Stimulated activated CD8-positive, alpha-beta memory T cell treated with anti-CD3 and anti-CD28 coated beads, Interleukin-4, amount 100 ng/mL, for 48 hours (primary cell): ENCODE results near the gene HMX1.

Experiments used
- DNase-seq: peaks from one replicate; pipeline ENCODE4 v3.0.0-alpha.2; 2020

Gene HMX1

GRCh38 chr4:8867624-8868320 is 3.9 kb downstream of the HMX1 start:
- no peak for DNase-seq

- no peak for DNase-seq
Measured at GRCh38 chr4:8866828-8867623, 4.6 kb downstream of the HMX1 start.

DNA sequence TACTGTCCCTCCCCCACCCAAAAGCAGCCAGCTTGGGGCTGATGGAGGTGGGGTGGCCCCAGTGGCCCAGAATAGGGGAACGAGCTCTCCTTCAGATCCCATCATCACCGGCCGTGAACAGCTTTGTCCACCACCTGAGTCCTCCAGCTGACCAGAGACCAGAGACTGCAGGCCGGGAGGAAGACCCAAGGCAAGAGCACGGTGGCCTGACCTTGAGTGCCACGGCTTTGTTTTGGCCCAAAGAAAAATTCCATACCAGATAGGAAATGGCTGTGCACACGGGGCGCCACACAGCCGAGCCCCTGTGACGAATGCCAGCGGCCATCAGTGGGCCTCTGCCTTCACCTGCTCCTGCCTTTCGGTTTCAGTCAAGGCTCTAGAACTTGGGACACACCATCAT is 5.2 kb downstream of the HMX1 start:
- DNase-seq, result no peak

DNA sequence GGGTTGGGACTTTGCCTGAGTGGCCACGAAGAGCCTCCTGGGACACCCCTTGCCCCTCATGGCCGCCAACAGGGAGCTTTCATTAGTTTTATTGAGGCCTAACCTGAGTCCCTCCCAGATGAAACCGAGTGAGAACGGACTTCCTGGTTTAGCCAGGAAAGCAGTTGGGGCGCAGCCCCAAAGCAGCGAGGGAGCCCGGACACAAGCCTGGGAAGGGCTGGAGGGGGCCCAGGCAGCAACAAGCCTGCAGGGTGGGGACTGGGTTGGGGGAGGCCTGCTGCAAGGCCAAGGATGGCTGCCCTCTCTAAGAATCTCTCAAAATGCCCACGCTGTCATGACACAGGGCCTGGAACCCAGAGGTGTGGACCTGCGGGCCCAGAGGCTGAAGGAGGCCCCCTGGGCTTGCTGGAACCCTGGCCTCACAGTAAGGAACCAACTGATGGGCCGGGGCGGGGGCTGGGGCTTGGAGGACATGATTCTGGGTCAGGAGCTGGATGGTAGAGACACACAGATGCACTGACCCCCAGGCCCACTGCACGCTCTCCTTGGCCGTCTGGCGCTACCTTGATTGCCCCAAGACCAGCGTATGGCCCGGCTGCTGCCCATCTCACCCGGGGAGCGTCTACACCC is 5.8 kb downstream of the HMX1 start:
- no peak for DNase-seq

DNA sequence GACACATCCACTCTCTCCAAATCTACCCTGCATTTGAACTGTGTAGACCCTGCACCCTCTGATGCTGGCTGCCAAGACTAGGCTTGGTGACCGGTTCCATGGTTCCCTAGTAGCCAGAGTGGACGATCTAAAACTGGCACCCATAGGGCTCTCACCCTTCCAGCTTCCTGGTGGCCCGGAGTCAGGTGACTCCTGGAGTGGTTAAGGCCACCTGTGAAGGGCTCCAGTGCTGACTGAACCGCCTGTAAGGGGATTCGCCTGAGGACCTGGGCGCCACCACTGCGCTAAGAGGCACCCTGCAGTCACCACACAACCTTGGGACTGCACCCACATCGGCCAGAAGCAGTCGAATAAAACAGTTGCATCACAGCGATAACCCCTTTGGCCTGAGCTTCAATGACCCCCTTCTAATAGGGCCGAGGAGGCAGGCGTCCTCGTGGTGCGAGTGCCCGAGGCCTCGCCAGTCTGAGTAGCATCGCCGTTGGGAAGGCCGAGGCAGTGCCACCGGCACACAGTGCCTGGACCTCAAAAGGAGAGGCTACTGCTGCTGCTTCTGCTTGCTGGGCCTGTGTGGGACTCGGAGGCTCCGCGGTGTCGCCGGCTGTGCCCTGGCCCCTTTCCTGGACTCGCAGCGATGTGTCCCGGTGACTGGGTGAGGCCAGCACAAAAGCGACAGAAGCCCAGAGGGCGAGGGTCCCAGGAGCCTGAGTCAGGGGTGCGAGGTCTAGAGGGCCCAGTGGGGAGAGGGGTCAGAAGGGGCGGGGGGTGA is 6.5 kb downstream of the HMX1 start:
- no peak for DNase-seq

- DNase-seq, result no peak
Measured at GRCh38 chr4:8863686-8864682, 7.7 kb downstream of the HMX1 start.

DNA sequence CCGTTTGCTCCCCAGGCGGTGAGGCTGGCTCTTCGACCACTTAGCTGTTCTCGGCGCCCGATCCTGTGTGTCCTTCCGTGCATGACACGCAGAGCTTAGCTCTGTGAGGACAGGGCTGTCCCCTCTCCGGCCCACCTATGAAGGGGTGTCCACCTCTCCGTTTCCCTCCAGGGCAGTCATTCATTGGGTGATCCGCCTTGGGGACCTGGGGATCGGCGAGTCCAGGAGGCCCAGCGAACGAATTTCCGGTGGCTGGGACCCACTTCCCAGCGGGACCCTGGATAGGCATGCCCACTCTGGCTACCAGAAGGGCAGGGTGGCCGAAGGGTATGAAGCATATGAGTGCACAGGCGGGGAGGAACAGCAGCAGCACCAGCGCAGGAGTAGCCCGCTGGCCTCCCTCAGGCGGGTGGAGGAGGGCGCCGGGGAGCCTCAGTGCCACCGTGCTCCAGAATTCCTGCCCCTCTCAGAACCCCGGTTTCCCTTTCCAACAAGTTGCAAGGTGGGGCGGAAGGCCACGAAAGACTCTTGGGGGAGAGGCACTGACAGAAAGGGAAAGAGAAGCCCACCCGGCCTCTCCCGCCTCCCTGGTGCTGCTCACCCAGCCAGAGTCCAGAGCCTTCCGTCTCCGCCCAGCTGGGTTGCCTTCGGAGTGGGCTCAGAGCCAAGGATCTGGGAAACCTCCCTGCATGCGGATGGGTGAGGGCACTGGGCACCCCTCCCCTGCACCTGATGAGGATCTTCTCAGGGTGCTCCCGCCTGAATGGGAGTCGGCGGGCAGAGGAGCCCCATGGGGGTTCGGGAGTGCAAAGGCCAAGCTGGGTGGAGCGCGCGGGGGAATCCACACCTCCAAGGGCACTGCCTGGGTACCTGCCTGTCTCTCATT is 8.6 kb downstream of the HMX1 start:
- no peak for DNase-seq

- DNase-seq, result no peak
Measured at GRCh38 chr4:8862334-8862733, 9.3 kb downstream of the HMX1 start.

GRCh38 chr4:8861576-8862295 is 9.9 kb downstream of the HMX1 start:
- no peak for DNase-seq

DNA sequence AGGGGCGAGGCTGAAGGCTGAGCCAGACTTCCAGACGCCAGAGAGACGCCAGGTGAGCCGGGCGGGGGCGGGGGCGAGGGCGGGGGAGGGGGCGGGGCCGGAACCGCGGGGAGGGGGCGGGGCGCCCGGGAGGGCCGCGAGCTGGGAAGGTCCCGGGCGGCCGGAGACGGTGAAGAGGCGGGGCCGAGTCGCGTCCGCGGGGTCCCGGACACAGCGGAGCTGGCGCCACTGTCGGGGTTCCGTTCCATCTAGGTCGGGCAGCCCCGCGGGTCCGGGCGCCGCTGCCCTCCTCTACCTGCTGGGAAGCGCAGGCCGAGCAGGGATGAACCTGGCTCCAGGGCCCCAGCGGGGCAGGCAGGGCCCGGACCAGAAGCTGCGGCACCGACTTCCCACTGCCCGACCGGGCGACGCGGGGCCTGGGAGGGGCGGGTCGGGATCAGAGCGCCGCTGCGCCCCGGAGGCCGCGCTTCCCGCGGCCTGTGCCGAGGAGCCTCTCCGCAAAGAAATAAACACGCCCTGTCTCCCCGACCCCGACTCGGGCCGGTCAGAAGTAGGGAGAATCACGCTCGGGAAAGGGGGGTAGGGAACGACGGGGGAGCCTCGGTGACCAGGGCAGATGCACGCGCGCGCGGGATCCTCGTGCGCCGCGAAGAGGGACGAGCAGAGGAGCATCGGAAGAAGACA is 10.6 kb downstream of the HMX1 start:
- DNase-seq, result no peak

DNA sequence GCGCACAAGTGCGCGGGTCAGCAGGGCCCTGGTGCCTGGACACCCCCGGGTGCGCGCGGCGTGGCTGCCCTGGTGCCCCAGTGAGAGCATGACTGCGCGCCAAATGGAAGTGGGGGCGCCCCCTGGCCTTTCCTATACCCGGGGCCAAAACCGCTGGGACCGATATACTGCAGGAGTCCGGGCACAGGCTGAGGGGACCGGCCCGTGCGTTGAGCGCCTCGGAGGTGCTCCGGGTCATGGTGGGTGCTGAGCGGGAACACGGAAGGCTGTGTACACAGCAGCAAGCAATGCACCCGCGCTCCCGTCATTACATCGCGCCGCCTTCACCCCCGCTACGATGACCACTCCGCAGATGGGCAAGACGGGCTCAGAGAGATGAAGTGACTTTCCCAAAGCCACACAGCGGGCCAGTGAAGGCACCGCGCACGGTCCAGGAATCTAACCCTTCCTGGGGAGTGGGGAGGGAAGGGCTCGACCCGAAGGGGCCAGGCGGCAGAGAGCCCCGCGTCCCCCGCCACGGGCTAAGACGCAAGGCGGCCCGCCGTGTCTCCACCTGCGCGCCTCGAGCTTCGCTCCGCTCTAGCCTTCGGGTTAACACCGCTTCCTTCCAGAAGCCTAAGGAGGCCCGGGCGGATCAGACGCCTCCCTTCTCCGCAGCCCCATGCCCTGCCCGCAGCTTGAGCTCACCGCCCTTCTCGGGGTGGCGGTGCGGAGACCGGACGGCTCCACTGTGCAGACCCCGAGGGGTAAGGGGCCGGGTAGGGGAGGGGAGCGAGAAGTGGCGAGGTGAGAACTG is 11.3 kb downstream of the HMX1 start:
- DNase-seq, result no peak

DNA sequence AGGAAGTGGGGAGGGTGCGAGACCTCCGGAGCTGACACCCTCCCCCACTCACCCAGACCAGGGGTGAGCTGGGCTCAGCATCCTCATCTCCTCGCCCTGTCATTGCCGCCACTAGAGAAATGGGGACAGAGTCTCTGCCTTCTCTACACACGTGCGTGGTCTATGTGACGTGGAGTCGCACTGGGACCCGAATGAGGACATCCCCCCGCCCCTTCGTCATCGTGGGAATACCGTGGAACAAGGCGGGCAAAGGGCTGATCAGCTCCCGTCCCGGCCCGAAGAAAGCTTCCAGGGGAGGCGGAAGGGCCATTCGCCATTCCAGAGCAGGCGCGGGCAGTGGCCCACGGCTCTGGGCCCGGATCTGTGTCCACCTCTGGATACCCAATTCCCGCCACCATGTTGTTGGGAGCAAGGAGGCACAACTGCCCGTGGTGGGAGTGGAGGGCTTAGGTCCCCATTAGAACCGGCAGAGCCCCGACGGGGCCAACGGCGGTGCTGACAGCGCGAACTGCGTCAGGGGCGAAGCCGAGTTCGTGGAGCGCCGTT is 12.0 kb downstream of the HMX1 start:
- no peak for DNase-seq

DNA sequence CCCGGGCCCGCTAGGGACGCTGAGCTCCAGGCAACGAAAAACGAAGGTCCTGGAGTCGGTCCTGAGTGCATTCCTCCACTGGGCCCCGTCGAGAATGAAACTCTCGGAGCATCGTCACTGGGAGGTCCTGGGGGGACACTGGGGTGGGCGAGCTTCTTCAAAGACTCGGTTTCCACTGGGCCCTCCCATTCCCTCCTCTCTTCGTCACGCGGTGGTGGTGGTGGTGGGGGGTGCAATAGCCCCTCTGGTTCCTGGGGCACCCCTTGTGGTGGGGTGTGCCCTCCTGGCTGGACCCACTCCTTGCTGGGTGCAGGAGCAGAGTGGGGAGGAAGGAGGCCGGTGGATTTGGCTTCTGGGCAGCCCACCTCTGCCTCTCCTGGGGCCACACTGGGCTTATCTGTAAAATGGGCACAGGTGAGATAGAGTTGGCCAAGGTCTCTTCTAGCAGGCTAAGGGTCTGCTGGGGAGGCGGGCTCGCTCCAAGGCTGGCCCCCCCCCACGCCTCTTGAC is 12.9 kb downstream of the HMX1 start:
- no peak for DNase-seq

- DNase-seq, result no peak
Measured at GRCh38 chr4:8857766-8858700, 13.6 kb downstream of the HMX1 start.

- no peak for DNase-seq
Measured at GRCh38 chr4:8856835-8857621, 14.6 kb downstream of the HMX1 start.

GRCh38 chr4:8855818-8856245 is 15.8 kb downstream of the HMX1 start:
- DNase-seq, result no peak
